IMR-90 (cell line): ENCODE data around the gene ADGRB3. TPM values are rescaled to one million over a fixed set of nuclear protein-coding genes. Genes with fewer than 3 reads are reported as not detected.

ENCODE experiments used
- ATAC-seq: fragments of 200-7000 bp; cut with Tn5 transposase; 2 replicates; pipeline ENCODE4 v1.9.1; 2020; ENCODE audit warnings: low read depth, mild to moderate bottlenecking, moderate library complexity
- BruUV-seq: library from RNA; stranded (reverse); fragments of 400-500 nt; replicated peaks from 2 replicates; lab custom pipeline; 2021; lab: Mats Ljungman, UMichigan
- CTCF ChIA-PET: fragments of 300-600 bp; formaldehyde crosslinking; extraction: SDS; loops from one replicate; lab custom pipeline; 2021; ENCODE audit warnings: antibody characterized with exemption; lab: Yijun Ruan, JAX
- POLR2A ChIA-PET: fragments of 300-600 bp; sonication (Branson Sonifier 250); formaldehyde crosslinking; loops from one replicate; lab custom pipeline; 2022; ENCODE audit warnings: antibody characterized with exemption; ENCODE audit not compliant: unreplicated experiment; lab: Charles Lee
- DNase-seq: peaks from one replicate; pipeline ENCODE4 v3.0.0; 2013
- H2AFZ ChIP-seq: replicated peaks from 2 replicates; pipeline ENCODE3; 2013; ENCODE audit warnings: low read length, mild to moderate bottlenecking; ENCODE audit not compliant: poor library complexity
- H2AK5ac ChIP-seq: 2 replicates; pipeline ENCODE4 v1.6.1; 2013; ENCODE audit warnings: low read depth, low read length, inconsistent platforms
- H2AK9ac ChIP-seq: replicated peaks from 2 replicates; pipeline ENCODE3; 2013; ENCODE audit warnings: mild to moderate bottlenecking, low read depth, low read length, moderate library complexity; ENCODE audit not compliant: poor library complexity
- H2BK120ac ChIP-seq: 2 replicates; pipeline ENCODE4 v1.6.1; 2013; ENCODE audit warnings: low read depth, low read length, inconsistent platforms
- H2BK15ac ChIP-seq: 3 replicates; pipeline ENCODE4 v1.6.1; 2013; ENCODE audit warnings: low read depth, low read length, inconsistent platforms
- H2BK20ac ChIP-seq: 2 replicates; pipeline ENCODE4 v1.6.1; 2013; ENCODE audit warnings: low read depth, mild to moderate bottlenecking, inconsistent platforms, low read length, moderate library complexity
- H2BK5ac ChIP-seq: 2 replicates; pipeline ENCODE4 v1.6.1; 2013; ENCODE audit warnings: mild to moderate bottlenecking, low read depth, low read length, inconsistent platforms; ENCODE audit not compliant: poor library complexity, severe bottlenecking
- H3K14ac ChIP-seq: replicated peaks from 2 replicates; pipeline ENCODE4 v1.6.1; 2013; ENCODE audit warnings: low read depth, low read length, inconsistent platforms
- H3K18ac ChIP-seq: 2 replicates; pipeline ENCODE4 v1.6.1; 2013; ENCODE audit warnings: low read depth, low read length, control low read depth
- H3K23ac ChIP-seq: 2 replicates; pipeline ENCODE4 v1.6.1; 2013; ENCODE audit warnings: low read depth, low read length, inconsistent platforms
- H3K27ac ChIP-seq: 2 replicates; pipeline ENCODE4 v1.5.1; 2013; ENCODE audit warnings: mild to moderate bottlenecking, control low read depth, low read length; ENCODE audit not compliant: insufficient read depth
- H3K27me3 ChIP-seq: 2 replicates; pipeline ENCODE4 v1.6.1; 2013; ENCODE audit warnings: low read length; ENCODE audit not compliant: control insufficient read depth, insufficient read depth
- H3K36me3 ChIP-seq: 2 replicates; pipeline ENCODE4 v1.6.1; 2013; ENCODE audit warnings: low read length, mixed read lengths; ENCODE audit not compliant: control insufficient read depth, insufficient read depth
- H3K4ac ChIP-seq: 2 replicates; pipeline ENCODE4 v1.6.1; 2013; ENCODE audit warnings: low read depth, low read length, inconsistent platforms
- H3K4me1 ChIP-seq: 2 replicates; pipeline ENCODE4 v1.6.1; 2013; ENCODE audit warnings: low read length, mixed read lengths; ENCODE audit not compliant: control insufficient read depth, insufficient read depth
- H3K4me2 ChIP-seq: 2 replicates; pipeline ENCODE4 v1.6.1; 2013; ENCODE audit warnings: low read depth, mild to moderate bottlenecking, control low read depth, low read length, moderate library complexity
- H3K4me3 ChIP-seq: 2 replicates; pipeline ENCODE4 v1.5.1; 2013; ENCODE audit warnings: low read depth, mild to moderate bottlenecking, control low read depth, low read length, moderate library complexity; ENCODE audit not compliant: insufficient read depth
- H3K56ac ChIP-seq: 2 replicates; pipeline ENCODE4 v1.6.1; 2013; ENCODE audit warnings: low read length, inconsistent platforms; ENCODE audit not compliant: insufficient read depth; ENCODE audit errors: extremely low read depth
- H3K79me1 ChIP-seq, 2 experiments: 2 replicates each; pipeline ENCODE4 v1.6.1; 2013; ENCODE audit warnings: low read length in 2 of 2, inconsistent platforms in 1 of 2, low read depth in 1 of 2
- H3K9ac ChIP-seq: 2 replicates; pipeline ENCODE4 v1.6.1; 2013; ENCODE audit warnings: low read depth, low read length, control low read depth
- H3K9me1 ChIP-seq: 2 replicates; pipeline ENCODE4 v1.6.1; 2013; ENCODE audit warnings: low read length, inconsistent platforms; ENCODE audit not compliant: insufficient read depth
- H3K9me3 ChIP-seq: 2 replicates; pipeline ENCODE4 v1.6.1; 2013; ENCODE audit warnings: low read length; ENCODE audit not compliant: control insufficient read depth, insufficient read depth
- H4K20me1 ChIP-seq: 2 replicates; pipeline ENCODE4 v1.6.1; 2013; ENCODE audit warnings: low read length, inconsistent platforms; ENCODE audit not compliant: insufficient read depth
- H4K5ac ChIP-seq: 2 replicates; pipeline ENCODE4 v1.6.1; 2013; ENCODE audit warnings: mild to moderate bottlenecking, low read depth, low read length, control low read depth
- H4K8ac ChIP-seq, 2 experiments: 2 replicates each; pipeline ENCODE4 v1.6.1; 2013; ENCODE audit warnings: low read depth in 2 of 2, low read length in 2 of 2, control low read depth in 1 of 2, inconsistent platforms in 1 of 2
- H4K91ac ChIP-seq: 2 replicates; pipeline ENCODE4 v1.6.1; 2013; ENCODE audit warnings: low read depth, low read length, inconsistent platforms; ENCODE audit not compliant: insufficient read depth
- CEBPB ChIP-seq: IDR thresholded peaks from 2 replicates; pipeline ENCODE4 v1.6.1; 2012; ENCODE audit warnings: low read depth, low read length, improper control_type of control experiment
- FOS ChIP-seq: fragments of 150-350 bp; IDR thresholded peaks from 2 replicates; pipeline ENCODE4 v1.6.1; 2016; ENCODE audit warnings: low read depth, low read length
- NFE2L2 ChIP-seq: fragments of 150-350 bp; IDR thresholded peaks from 2 replicates; pipeline ENCODE4 v1.6.1; 2016; ENCODE audit warnings: low read depth, mild to moderate bottlenecking, low read length
- POLR2A ChIP-seq: IDR thresholded peaks from 2 replicates; pipeline ENCODE4 v1.6.1; 2012; ENCODE audit warnings: mild to moderate bottlenecking, low read depth, low read length
- WGBS, 2 experiments: methylation state at CpG; one replicate each; pipeline versions ENCODE4 v1.1.5 to v1.1.7; 2013; ENCODE audit warnings: missing lambda C conversion rate in 2 of 2; ENCODE audit not compliant: insufficient read length in 1 of 2; ENCODE audit errors: extremely low coverage in 2 of 2; 5-methylcytosine and 5-hydroxymethylcytosine counted together
- dilution Hi-C: fragments of 300-500 bp; cut with HindIII; formaldehyde crosslinking; loops from one replicate; pipeline ENCODE4 v1.14.3; 2018; ENCODE audit warnings: low sequenced_read_pairs; ENCODE audit not compliant: unreplicated experiment
- in situ Hi-C: fragments of 300-500 bp; cut with MboI; formaldehyde crosslinking; loops from 3 replicates; pipeline ENCODE4 v1.14.3; 2019; ENCODE audit warnings: low sequenced_read_pairs, inconsistent platforms, mixed read lengths
- intact Hi-C: fragments of 100-400 bp; cut with micrococcal nuclease; formaldehyde crosslinking; loops from 2 replicates; pipeline ENCODE4 v1.10.0; 2022
- polyA plus RNA-seq, 3 experiments: library from polyadenylated mRNA; depleted of rRNA; stranded (reverse); fragments of >200 nt; gene quantifications; 2 replicates each; pipeline ENCODE4 v1.2.3, GENCODE V29; 2012; ENCODE audit warnings: low replicate concordance in 1 of 3
- total RNA-seq: library from RNA; depleted of rRNA; stranded (reverse); fragments of >200 nt; gene quantifications from 2 replicates; pipeline ENCODE4 v1.2.3, GENCODE V29; 2012

The ADGRB3 gene
- total and polyA plus RNA-seq, 2 of the 4 experiments (the other 2 are of a cell fraction), result not detected

DNA sequence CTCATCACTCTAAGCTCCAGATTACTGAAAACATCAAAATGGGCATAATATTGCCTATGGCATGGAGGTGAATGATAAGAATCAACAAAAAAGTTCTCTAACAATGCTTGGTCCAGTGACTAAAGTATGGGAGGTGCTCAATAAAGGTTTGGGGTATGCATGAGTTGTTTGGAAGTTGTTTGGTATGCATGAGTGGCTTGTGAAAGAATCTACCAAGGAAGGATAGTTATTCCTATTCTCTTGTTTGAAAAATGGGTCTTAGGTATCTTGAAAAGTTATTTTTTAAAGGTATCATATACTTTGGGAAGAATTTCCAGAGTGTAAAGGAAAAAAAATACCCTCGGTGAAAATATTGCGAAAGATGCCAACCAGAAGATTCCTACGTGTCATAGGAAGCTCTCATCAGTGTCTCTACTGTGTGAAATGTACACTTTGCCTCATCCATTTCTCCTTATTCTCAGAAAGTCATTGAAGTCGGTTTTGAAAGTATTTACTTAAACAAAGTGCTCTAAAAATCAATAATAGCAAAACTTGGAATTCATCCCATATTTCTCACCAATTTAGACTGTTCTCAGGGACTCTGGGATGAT is 449.8 kb downstream of the ADGRB3 start:
- no peak for ATAC-seq
- H3K4me1 ChIP-seq, result no peaks in the 10 kb centered on the region
- no peak overlapping the region for H2AK5ac ChIP-seq
- no peak overlapping the region for H4K5ac ChIP-seq
- H3K4ac ChIP-seq, result no peak overlapping the region
- H2BK15ac ChIP-seq, result no peak overlapping the region
- H2AFZ ChIP-seq, result no peak overlapping the region
- H3K27me3 ChIP-seq, result no peaks in the 10 kb centered on the region
- no peak overlapping the region for H3K4me2 ChIP-seq
- intact Hi-C loops, result no loop called here
- H3K18ac ChIP-seq, result no peak overlapping the region
- in situ Hi-C loops, result no loop called here
- H3K56ac ChIP-seq, result no peak overlapping the region
- DNase-seq, result no peak
- no peak overlapping the region for H3K27ac ChIP-seq
- BruUV-seq, result no TSS peak
- no peaks in the 10 kb centered on the region for H3K79me1 ChIP-seq
- H2AK9ac ChIP-seq, result no peak overlapping the region
- H4K8ac ChIP-seq, result no peak overlapping the region
- TF ChIP-seq POLR2A (no peak), FOS (no peak), NFE2L2 (no peak), CEBPB (peak; percentile 65)
- ChIA-PET POLR2A (no interaction called here), CTCF (no interaction called here)
- H3K36me3 ChIP-seq, result no peaks in the 10 kb centered on the region
- no peaks in the 10 kb centered on the region for H3K9me3 ChIP-seq
- no peak overlapping the region for H2BK20ac ChIP-seq
- no CpG with 5 or more reads among the region's 4 CpGs for WGBS, 2 experiments
- no peak overlapping the region for H3K4me3 ChIP-seq
- H4K20me1 ChIP-seq, result no peaks in the 10 kb centered on the region
- H3K23ac ChIP-seq, result no peak overlapping the region
- dilution Hi-C loops, result no loop called here
- no peak overlapping the region for H3K14ac ChIP-seq
- no peaks in the 10 kb centered on the region for H3K9me1 ChIP-seq
- no peak overlapping the region for H3K9ac ChIP-seq
- H4K91ac ChIP-seq, result no peak overlapping the region
- no peak overlapping the region for H2BK120ac ChIP-seq
- H2BK5ac ChIP-seq, result no peak overlapping the region
